ENCODE data around the gene DCLK1.
"Not testable (repeated sequence)": the region's sequence is repeated elsewhere in the genome, so short reads cannot be mapped to it uniquely, and the experiment has no call there.

Gene DCLK1

DNA sequence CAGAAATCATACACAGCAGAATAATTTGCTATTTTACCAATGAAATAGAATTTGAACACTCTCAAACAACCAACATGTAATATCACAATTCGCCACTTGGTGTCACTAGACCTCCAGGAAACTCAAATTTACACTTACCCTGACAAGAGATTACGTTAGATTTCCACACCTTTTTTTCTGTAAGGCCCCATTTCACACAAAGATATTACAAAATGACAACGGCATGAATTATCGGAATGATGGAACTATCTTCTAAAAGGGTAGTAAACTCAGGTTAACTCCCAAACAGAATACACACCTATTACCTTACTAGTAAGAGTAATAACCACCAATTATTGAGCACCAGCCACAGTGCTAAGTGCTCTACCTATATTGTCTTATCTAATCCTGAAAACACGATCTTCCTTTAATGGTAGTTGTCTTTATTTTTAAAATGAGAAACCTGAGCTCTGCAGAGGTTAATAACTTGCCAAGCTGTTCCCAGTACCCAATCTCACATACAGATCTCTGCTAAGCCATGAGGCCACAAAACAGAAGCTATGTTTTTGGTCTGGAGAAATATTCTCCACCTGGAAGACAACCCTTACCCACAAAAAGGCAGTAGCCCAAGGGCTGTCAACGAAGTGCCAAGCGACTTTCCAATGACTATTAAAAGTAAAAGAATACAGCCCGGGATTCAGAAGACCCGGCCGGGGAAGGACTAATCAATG lies 152.4 kb downstream of the DCLK1 start:
- no peak overlapping the region for H3K4me2 ChIP-seq (ENCODE audit: low read depth, low read length, poor library complexity, severe bottlenecking)
- H3K36me3 ChIP-seq (ENCODE audit: insufficient read depth, low read length) = no peaks in the 10 kb centered on the region
- no peaks in the 10 kb centered on the region for H3K4me1 ChIP-seq (ENCODE audit: insufficient read depth, low read length, poor library complexity, severe bottlenecking)
- 0 out of 2 replicates have a peak overlapping the region, but pooled peaks have one; percentile 19 for H2AFZ ChIP-seq (ENCODE audit: low read length)
- H4K20me1 ChIP-seq (ENCODE audit: insufficient read depth, low read length, poor library complexity, severe bottlenecking) = no peaks in the 10 kb centered on the region
- no peaks in the 10 kb centered on the region for H3K79me2 ChIP-seq (ENCODE audit: insufficient read depth, low read length)
- no peak overlapping the region for H3K4me3 ChIP-seq (ENCODE audit: low read length, poor library complexity, severe bottlenecking)
- TF ChIP-seq EZH2phosphoT487 (IDR thresholded peaks at IDR 0.05; ENCODE audit: borderline replicate concordance) (no peak), CTCF (conservative IDR thresholded peaks at IDR 0.05; ENCODE audit: low read length) (peak; percentile 90)
- H3K9ac ChIP-seq (ENCODE audit: low read depth, low read length, poor library complexity, severe bottlenecking) = no peak overlapping the region
- no peaks in the 10 kb centered on the region for H3K9me2 ChIP-seq (replicated peaks; ENCODE audit: low read depth, low read length)
- H3K9me3 ChIP-seq (ENCODE audit: insufficient read depth, low read depth, low read length) = no peaks in the 10 kb centered on the region
- no peaks in the 10 kb centered on the region for H3F3A ChIP-seq (ENCODE audit: low read depth)
- no peaks in the 10 kb centered on the region for H3K27me3 ChIP-seq (ENCODE audit: insufficient read depth, low read length, poor library complexity, severe bottlenecking)

GRCh38 chr13:35977060-35977459 lies 154.1 kb downstream of the DCLK1 start:
- Histone ChIP-seq H3K9me2 (replicated peaks; ENCODE audit: low read depth, low read length) (no peaks in the 10 kb centered on the region), H3K9ac (ENCODE audit: low read depth, low read length, poor library complexity, severe bottlenecking) (no peak overlapping the region), H3K4me1 (ENCODE audit: insufficient read depth, low read length, poor library complexity, severe bottlenecking) (no peaks in the 10 kb centered on the region), H3K9me3 (ENCODE audit: insufficient read depth, low read depth, low read length) (no peaks in the 10 kb centered on the region), H3F3A (ENCODE audit: low read depth) (no peaks in the 10 kb centered on the region), H3K79me2 (ENCODE audit: insufficient read depth, low read length) (no peaks in the 10 kb centered on the region), H3K27me3 (ENCODE audit: insufficient read depth, low read length, poor library complexity, severe bottlenecking) (no peaks in the 10 kb centered on the region), H3K36me3 (ENCODE audit: insufficient read depth, low read length) (no peaks in the 10 kb centered on the region), H3K4me2 (ENCODE audit: low read depth, low read length, poor library complexity, severe bottlenecking) (no peak overlapping the region), H2AFZ (ENCODE audit: low read length) (no peak overlapping the region), H4K20me1 (ENCODE audit: insufficient read depth, low read length, poor library complexity, severe bottlenecking) (no peaks in the 10 kb centered on the region), H3K4me3 (ENCODE audit: low read length, poor library complexity, severe bottlenecking) (no peak overlapping the region)
- TF ChIP-seq CTCF (conservative IDR thresholded peaks at IDR 0.05; ENCODE audit: low read length) = no peak
- no peak for TF ChIP-seq EZH2phosphoT487 (IDR thresholded peaks at IDR 0.05; ENCODE audit: borderline replicate concordance)

- Histone ChIP-seq H4K20me1 (ENCODE audit: insufficient read depth, low read length, poor library complexity, severe bottlenecking) (no peaks in the 10 kb centered on the region), H2AFZ (ENCODE audit: low read length) (no peak overlapping the region), H3K79me2 (ENCODE audit: insufficient read depth, low read length) (no peaks in the 10 kb centered on the region), H3K4me3 (ENCODE audit: low read length, poor library complexity, severe bottlenecking) (no peak overlapping the region), H3K9ac (ENCODE audit: low read depth, low read length, poor library complexity, severe bottlenecking) (no peak overlapping the region), H3K4me2 (ENCODE audit: low read depth, low read length, poor library complexity, severe bottlenecking) (no peak overlapping the region), H3K27me3 (ENCODE audit: insufficient read depth, low read length, poor library complexity, severe bottlenecking) (no peaks in the 10 kb centered on the region), H3K4me1 (ENCODE audit: insufficient read depth, low read length, poor library complexity, severe bottlenecking) (no peaks in the 10 kb centered on the region), H3K9me3 (ENCODE audit: insufficient read depth, low read depth, low read length) (no peaks in the 10 kb centered on the region), H3K36me3 (ENCODE audit: insufficient read depth, low read length) (no peaks in the 10 kb centered on the region), H3K9me2 (replicated peaks; ENCODE audit: low read depth, low read length) (no peaks in the 10 kb centered on the region), H3F3A (ENCODE audit: low read depth) (no peaks in the 10 kb centered on the region)
- no peak for TF ChIP-seq CTCF (conservative IDR thresholded peaks at IDR 0.05; ENCODE audit: low read length)
- no peak for TF ChIP-seq EZH2phosphoT487 (IDR thresholded peaks at IDR 0.05; ENCODE audit: borderline replicate concordance)
Observed at GRCh38 chr13:35976126-35976525, 155.1 kb downstream of the DCLK1 start.

GRCh38 chr13:35966951-35967350 lies 164.2 kb downstream of the DCLK1 start:
- not testable (repeated sequence) for H3K4me2 ChIP-seq (ENCODE audit: low read depth, low read length, poor library complexity, severe bottlenecking); H2AFZ ChIP-seq (ENCODE audit: low read length); H3K9me3 ChIP-seq (ENCODE audit: insufficient read depth, low read depth, low read length); H3K9ac ChIP-seq (ENCODE audit: low read depth, low read length, poor library complexity, severe bottlenecking); H3K27me3 ChIP-seq (ENCODE audit: insufficient read depth, low read length, poor library complexity, severe bottlenecking); H3K79me2 ChIP-seq (ENCODE audit: insufficient read depth, low read length); H3K4me1 ChIP-seq (ENCODE audit: insufficient read depth, low read length, poor library complexity, severe bottlenecking); H3F3A ChIP-seq (ENCODE audit: low read depth); H3K4me3 ChIP-seq (ENCODE audit: low read length, poor library complexity, severe bottlenecking); H3K36me3 ChIP-seq (ENCODE audit: insufficient read depth, low read length); H4K20me1 ChIP-seq (ENCODE audit: insufficient read depth, low read length, poor library complexity, severe bottlenecking); H3K9me2 ChIP-seq (replicated peaks; ENCODE audit: low read depth, low read length)

Data from Loucy (cell line).